K562 (cell line): Measurements from ENCODE around the gene SNU13. TPM values are rescaled to one million over a fixed set of nuclear protein-coding genes. Genes with fewer than 3 reads are reported as not detected.

ENCODE experiments used
- ATAC-seq: fragments of 200-7000 bp; cut with Tn5 transposase; 3 replicates; pipeline ENCODE4 v1.9.1; 2020; ENCODE audit warnings: moderate library complexity
- BruUV-seq: library from RNA; stranded (reverse); fragments of 400-500 nt; replicated peaks from 2 replicates; lab custom pipeline; 2021; lab: Mats Ljungman, UMichigan
- CTCF ChIA-PET: fragments of 300-600 bp; formaldehyde crosslinking; extraction: SDS; loops from one replicate; lab custom pipeline; 2021; ENCODE audit warnings: low intra/inter-chr PET ratio; lab: Yijun Ruan, JAX
- POLR2A ChIA-PET: fragments of 300-600, 350-650 bp; sonication (Branson Sonifier 250); formaldehyde crosslinking; extraction: SDS; loops from one replicate; lab custom pipeline; 2021; ENCODE audit warnings: antibody characterized with exemption, inconsistent platforms; lab: Yijun Ruan, JAX
- DNase-seq, 4 experiments: peaks; one replicate each; pipeline versions ENCODE4 v3.0.0 to v3.0.0-alpha.2; 2011 to 2018; ENCODE audit warnings: low spot score in 3 of 4, mixed read lengths in 3 of 4; ENCODE audit errors: extremely low read depth in 1 of 4
- FAIRE-seq: peaks from 2 replicates; lab custom pipeline; 2011; peaks lifted over from hg19 to GRCh38; lab: Jason Lieb, UNC
- H2AFZ ChIP-seq: 2 replicates; pipeline ENCODE4 v1.6.0; 2011; ENCODE audit warnings: low read depth, low read length, control low read depth, inconsistent platforms
- H3K27ac ChIP-seq: fragments of 200-600 bp; 3 replicates; pipeline ENCODE4 v1.8.0; 2011; ENCODE audit warnings: low read depth, mild to moderate bottlenecking, control low read depth, inconsistent platforms, low read length, moderate library complexity, mixed read lengths; ENCODE audit errors: extremely low read depth
- H3K27me3 ChIP-seq, 2 experiments: fragments of 300-600 bp in 1 of 2; 2 replicates in 1 of 2; 3 replicates in 1 of 2; pipeline versions ENCODE4 v1.6.0 to v1.8.0; 2011; ENCODE audit warnings: inconsistent platforms in 2 of 2, low read length in 2 of 2, mild to moderate bottlenecking in 1 of 2, mixed read lengths in 1 of 2, moderate library complexity in 1 of 2; ENCODE audit not compliant: control insufficient read depth in 2 of 2, insufficient read depth in 2 of 2
- H3K36me3 ChIP-seq: fragments of 300-600 bp; 3 replicates; pipeline ENCODE4 v1.8.0; 2011; ENCODE audit warnings: mild to moderate bottlenecking, low read length, inconsistent platforms; ENCODE audit not compliant: control insufficient read depth, insufficient read depth
- H3K4me1 ChIP-seq, 2 experiments: fragments of 200-600 bp in 1 of 2; replicated peaks in 1 of 2; 2 replicates in 1 of 2; 3 replicates in 1 of 2; pipeline versions ENCODE4 v1.5.1 to v1.8.0; 2011; ENCODE audit warnings: inconsistent platforms in 2 of 2, low read length in 2 of 2, mild to moderate bottlenecking in 1 of 2, mixed read lengths in 1 of 2, moderate library complexity in 1 of 2; ENCODE audit not compliant: control insufficient read depth in 2 of 2, insufficient read depth in 2 of 2
- H3K4me2 ChIP-seq: 2 replicates; pipeline ENCODE4 v1.6.1; 2011; ENCODE audit warnings: low read length, control low read depth, inconsistent platforms, mixed read lengths; ENCODE audit not compliant: insufficient read depth
- H3K4me3 ChIP-seq: fragments of 200-600 bp; sonication (generic), shearing (Covaris generic); 2 replicates; pipeline ENCODE4 v1.5.1; 2016; ENCODE audit warnings: control low read depth, inconsistent platforms
- H3K79me2 ChIP-seq: fragments of 200-600 bp; 3 replicates; pipeline ENCODE4 v1.8.0; 2011; ENCODE audit warnings: low read length, inconsistent platforms; ENCODE audit not compliant: control insufficient read depth, insufficient read depth
- H3K9ac ChIP-seq, 2 experiments: 2 replicates each; pipeline versions ENCODE4 v1.6.0 to v1.6.1; 2011; ENCODE audit warnings: low read depth in 2 of 2, low read length in 2 of 2, control low read depth in 1 of 2, inconsistent platforms in 1 of 2, mild to moderate bottlenecking in 1 of 2, mixed read lengths in 1 of 2; ENCODE audit not compliant: insufficient read depth in 1 of 2
- H3K9me1 ChIP-seq: one replicate; pipeline ENCODE4 v1.6.0; 2011; ENCODE audit warnings: inconsistent platforms, mild to moderate bottlenecking, low read length, moderate library complexity; ENCODE audit not compliant: control insufficient read depth, insufficient read depth
- H3K9me3 ChIP-seq: replicated peaks from 2 replicates; pipeline ENCODE4 v1.5.1; 2011; ENCODE audit warnings: low read depth, low read length, inconsistent platforms; ENCODE audit not compliant: control insufficient read depth, insufficient read depth
- H4K20me1 ChIP-seq: replicated peaks from 2 replicates; pipeline ENCODE4 v1.6.1; 2011; ENCODE audit warnings: low read length, inconsistent platforms, mixed read lengths; ENCODE audit not compliant: control insufficient read depth, insufficient read depth
- CREB1 ChIP-seq, 2 experiments: sonication (generic) in 1 of 2; formaldehyde crosslinking in 1 of 2; IDR thresholded peaks; 2 replicates each; pipeline versions ENCODE4 v1.6.1 to v1.8.0; 2012 to 2022; ENCODE audit warnings: inconsistent platforms in 1 of 2, mild to moderate bottlenecking in 1 of 2, missing genetic modification reagents in 1 of 2, moderate library complexity in 1 of 2
- MCM7 ChIP-seq, 2 experiments: fragments of 450-650 bp; IDR thresholded peaks; 2 replicates each; pipeline ENCODE4 v1.6.1; 2016 to 2018
- NR2C1 ChIP-seq, 2 experiments: fragments of 450-650 bp; IDR thresholded peaks; 2 replicates each; pipeline ENCODE4 v1.6.1; 2017; ENCODE audit warnings: mild to moderate bottlenecking in 2 of 2, antibody characterized with exemption in 1 of 2, inconsistent platforms in 1 of 2, missing compliant biosample characterization in 1 of 2, missing genetic modification characterization in 1 of 2
- PTRF ChIP-seq: fragments of 450-650 bp; IDR thresholded peaks from 2 replicates; pipeline ENCODE4 v1.6.1; 2016; ENCODE audit warnings: mild to moderate bottlenecking, missing genetic modification characterization, missing compliant biosample characterization
- RAD21 ChIP-seq, 2 experiments: fragments of 250-450 bp in 1 of 2; fragments of 450-650 bp in 1 of 2; sonication (Bioruptor Pico) in 1 of 2; formaldehyde crosslinking in 1 of 2; IDR thresholded peaks in 1 of 2; conservative IDR thresholded peaks in 1 of 2; 2 replicates each; pipeline versions ENCODE4 v1.4.0 to v1.8.0; 2020 to 2022; ENCODE audit warnings: mild to moderate bottlenecking in 2 of 2, moderate library complexity in 1 of 2
- RFX1 ChIP-seq: fragments of 450-650 bp; IDR thresholded peaks from 2 replicates; pipeline ENCODE4 v1.6.1; 2016; ENCODE audit warnings: mild to moderate bottlenecking, moderate library complexity
- SMARCB1 ChIP-seq: IDR thresholded peaks from 2 replicates; pipeline ENCODE4 v1.6.1; 2011; ENCODE audit warnings: improper control_type of control experiment, low read depth; ENCODE audit not compliant: insufficient read length
- SRSF9 ChIP-seq: fragments of 200-400 bp; formaldehyde crosslinking; IDR thresholded peaks from 2 replicates; pipeline ENCODE4 v1.6.1; 2017; ENCODE audit warnings: low read depth, low read length, borderline replicate concordance
- ZNF146 ChIP-seq: IDR thresholded peaks from one replicate; pipeline ENCODE4 v1.6.1; 2018; ENCODE audit warnings: missing compliant biosample characterization; ENCODE audit not compliant: unreplicated experiment
- ZNF253 ChIP-seq: fragments of 250-450 bp; sonication (Bioruptor Pico); conservative IDR thresholded peaks from 2 replicates; pipeline ENCODE4 v1.6.1; 2021; ENCODE audit warnings: mild to moderate bottlenecking
- ZSCAN32 ChIP-seq: fragments of 450-650 bp; formaldehyde crosslinking; IDR thresholded peaks from 2 replicates; pipeline ENCODE4 v1.4.0; 2020; ENCODE audit warnings: mild to moderate bottlenecking, moderate library complexity
- ZZZ3 ChIP-seq: fragments of 450-650 bp; IDR thresholded peaks from 2 replicates; pipeline ENCODE4 v1.6.1; 2016; ENCODE audit warnings: antibody characterized with exemption, mild to moderate bottlenecking, moderate library complexity
- WGBS: fragments of 100-300 bp; shearing (Covaris generic); methylation state at CpG from one replicate; pipeline ENCODE4 v1.1.6; 2016; ENCODE audit warnings: low coverage, mixed read lengths; ENCODE audit not compliant: insufficient coverage; ENCODE audit errors: missing lambda C conversion rate; 5-methylcytosine and 5-hydroxymethylcytosine counted together
- in situ Hi-C: fragments of 300-500 bp; cut with MboI; formaldehyde crosslinking; loops from 4 replicates; pipeline ENCODE4 v1.15.0; 2018; ENCODE audit warnings: inconsistent platforms, mixed read lengths
- intact Hi-C: fragments of 100-400 bp; cut with micrococcal nuclease; formaldehyde crosslinking; loops from 2 replicates; pipeline ENCODE4 v1.14.2; 2022
- polyA plus RNA-seq, 8 experiments: library from polyadenylated mRNA; depleted of rRNA in 4 of 8; stranded (reverse) in 5 of 8; unstranded in 3 of 8; fragments of >200 nt; fragmentation: Nextera tagmentation in 2 of 8; fragmentation: Illumina TruSeq in 1 of 8; extraction: Ambion mirVana in 2 of 8; extraction: Trizol in 1 of 8; gene quantifications; 2 replicates each; pipeline versions ENCODE4 v1.2.1 to v1.2.3, GENCODE V29; 2011 to 2014; ENCODE audit warnings: inconsistent platforms in 1 of 8, missing spikeins in 1 of 8
- total RNA-seq, 7 experiments: library from RNA; depleted of rRNA in 6 of 7; stranded (reverse); fragments of >200 nt in 6 of 7; fragmentation: Illumina TruSeq in 2 of 7; extraction: Trizol in 2 of 7; gene quantifications; 2 replicates each; pipeline versions ENCODE4 v1.2.1 to v1.2.3, GENCODE V29; 2011 to 2021; ENCODE audit warnings: low replicate concordance in 1 of 7
- TF ChIP-seq, protein P1 (sequence below): fragments of 200-400 bp; formaldehyde crosslinking; IDR thresholded peaks from 2 replicates; pipeline ENCODE4 v1.6.1; 2017; ENCODE audit warnings: mild to moderate bottlenecking, low read depth, low read length, moderate library complexity
- TF ChIP-seq, protein P2 (sequence below): fragments of 450-650 bp; conservative IDR thresholded peaks from 2 replicates; pipeline ENCODE4 v1.6.1; 2016; ENCODE audit warnings: missing genetic modification characterization, low read depth, mild to moderate bottlenecking, missing compliant biosample characterization, moderate library complexity
- TF ChIP-seq, protein P3 (sequence below): IDR thresholded peaks from 3 replicates; pipeline ENCODE4 v1.6.1; 2011; ENCODE audit warnings: borderline replicate concordance, mild to moderate bottlenecking, moderate library complexity; ENCODE audit not compliant: insufficient read length; ENCODE audit errors: extremely low read depth

Gene SNU13
- total and polyA plus RNA-seq, 9 of the 15 experiments (the other 6 are each of a cell fraction or from before 2014, with no cell fraction given): 185 to 981 (median 283) TPM

DNA sequence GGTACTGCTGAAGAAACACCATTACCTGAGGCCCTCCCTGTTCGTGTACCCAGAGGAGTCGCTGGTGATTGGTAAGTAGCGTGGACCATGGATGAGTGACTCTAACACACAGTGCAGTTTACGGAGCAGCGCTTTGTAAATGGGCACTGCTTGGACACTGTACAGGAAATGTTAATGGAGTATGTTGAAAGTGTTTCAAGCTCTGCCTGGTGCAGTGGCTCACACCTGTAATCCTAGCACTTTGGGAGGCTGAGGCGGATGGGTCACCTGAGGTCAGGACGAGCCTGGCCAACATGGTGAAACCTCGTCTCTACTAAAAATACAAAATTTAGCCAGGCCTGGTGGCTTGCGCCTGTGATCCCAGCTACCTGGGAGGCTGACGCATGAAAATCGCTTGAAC is 37.8 kb downstream of the SNU13 start:
- H3K9me1 ChIP-seq: no peaks in the 10 kb centered on the region
- no peak overlapping the region for H3K9ac ChIP-seq
- H3K27ac ChIP-seq: no peak overlapping the region
- no peaks in the 10 kb centered on the region for H4K20me1 ChIP-seq
- H3K4me1 ChIP-seq: no peaks in the 10 kb centered on the region
- no peak overlapping the region for H2AFZ ChIP-seq
- CTCF ChIA-PET: no interaction called here
- H3K4me3 ChIP-seq: no peak overlapping the region
- no peak overlapping the region for H3K4me2 ChIP-seq
- no TSS peak for BruUV-seq
- H3K27me3 ChIP-seq: no peaks in the 10 kb centered on the region
- DNase-seq (no peak), FAIRE-seq (no peak), ATAC-seq (no peak)
- no peaks in the 10 kb centered on the region for H3K9me3 ChIP-seq
- in situ Hi-C loops: no loop called here
- WGBS: 95% methylated on average over 11 of the region's 11 CpGs
- H3K79me2 ChIP-seq: peaks cover 3% of the 10 kb centered on the region; the same call in 2 of the 3 replicates
- intact Hi-C loops: no loop called here
- peaks cover 82% of the 10 kb centered on the region for H3K36me3 ChIP-seq
- POLR2A ChIA-PET: interaction anchor here (0.8 to 1.0 kb wide), 2 partner anchors 10 to 16 kb away, joined by 4 to 6 read pairs; no protein-coding TSS in a partner anchor
- TF ChIP-seq RAD21 (CRISPR knock-in tag; conservative IDR thresholded peaks at IDR 0.05 in 1 of 2, IDR thresholded peaks at IDR 0.05 in 1 of 2): no peak
- TF ChIP-seq, protein P1, sequence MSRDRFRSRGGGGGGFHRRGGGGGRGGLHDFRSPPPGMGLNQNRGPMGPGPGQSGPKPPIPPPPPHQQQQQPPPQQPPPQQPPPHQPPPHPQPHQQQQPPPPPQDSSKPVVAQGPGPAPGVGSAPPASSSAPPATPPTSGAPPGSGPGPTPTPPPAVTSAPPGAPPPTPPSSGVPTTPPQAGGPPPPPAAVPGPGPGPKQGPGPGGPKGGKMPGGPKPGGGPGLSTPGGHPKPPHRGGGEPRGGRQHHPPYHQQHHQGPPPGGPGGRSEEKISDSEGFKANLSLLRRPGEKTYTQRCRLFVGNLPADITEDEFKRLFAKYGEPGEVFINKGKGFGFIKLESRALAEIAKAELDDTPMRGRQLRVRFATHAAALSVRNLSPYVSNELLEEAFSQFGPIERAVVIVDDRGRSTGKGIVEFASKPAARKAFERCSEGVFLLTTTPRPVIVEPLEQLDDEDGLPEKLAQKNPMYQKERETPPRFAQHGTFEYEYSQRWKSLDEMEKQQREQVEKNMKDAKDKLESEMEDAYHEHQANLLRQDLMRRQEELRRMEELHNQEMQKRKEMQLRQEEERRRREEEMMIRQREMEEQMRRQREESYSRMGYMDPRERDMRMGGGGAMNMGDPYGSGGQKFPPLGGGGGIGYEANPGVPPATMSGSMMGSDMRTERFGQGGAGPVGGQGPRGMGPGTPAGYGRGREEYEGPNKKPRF: no peak
- TF ChIP-seq ZNF146 (CRISPR knock-in tag): no peak
- TF ChIP-seq PTRF (tag): no peak
- TF ChIP-seq NR2C1 (IDR thresholded peaks at IDR 0.05): no peak
- no peak for TF ChIP-seq NR2C1 (tag; IDR thresholded peaks at IDR 0.05)
- no peak for TF ChIP-seq CREB1 (IDR thresholded peaks at IDR 0.05)
- TF ChIP-seq CREB1 (CRISPR knock-in tag; IDR thresholded peaks at IDR 0.05): no peak
- no peak for TF ChIP-seq SRSF9
- no peak for TF ChIP-seq MCM7 (IDR thresholded peaks at IDR 0.05)
- TF ChIP-seq, protein P2, sequence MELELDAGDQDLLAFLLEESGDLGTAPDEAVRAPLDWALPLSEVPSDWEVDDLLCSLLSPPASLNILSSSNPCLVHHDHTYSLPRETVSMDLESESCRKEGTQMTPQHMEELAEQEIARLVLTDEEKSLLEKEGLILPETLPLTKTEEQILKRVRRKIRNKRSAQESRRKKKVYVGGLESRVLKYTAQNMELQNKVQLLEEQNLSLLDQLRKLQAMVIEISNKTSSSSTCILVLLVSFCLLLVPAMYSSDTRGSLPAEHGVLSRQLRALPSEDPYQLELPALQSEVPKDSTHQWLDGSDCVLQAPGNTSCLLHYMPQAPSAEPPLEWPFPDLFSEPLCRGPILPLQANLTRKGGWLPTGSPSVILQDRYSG (tag): no peak
- TF ChIP-seq, protein P3, sequence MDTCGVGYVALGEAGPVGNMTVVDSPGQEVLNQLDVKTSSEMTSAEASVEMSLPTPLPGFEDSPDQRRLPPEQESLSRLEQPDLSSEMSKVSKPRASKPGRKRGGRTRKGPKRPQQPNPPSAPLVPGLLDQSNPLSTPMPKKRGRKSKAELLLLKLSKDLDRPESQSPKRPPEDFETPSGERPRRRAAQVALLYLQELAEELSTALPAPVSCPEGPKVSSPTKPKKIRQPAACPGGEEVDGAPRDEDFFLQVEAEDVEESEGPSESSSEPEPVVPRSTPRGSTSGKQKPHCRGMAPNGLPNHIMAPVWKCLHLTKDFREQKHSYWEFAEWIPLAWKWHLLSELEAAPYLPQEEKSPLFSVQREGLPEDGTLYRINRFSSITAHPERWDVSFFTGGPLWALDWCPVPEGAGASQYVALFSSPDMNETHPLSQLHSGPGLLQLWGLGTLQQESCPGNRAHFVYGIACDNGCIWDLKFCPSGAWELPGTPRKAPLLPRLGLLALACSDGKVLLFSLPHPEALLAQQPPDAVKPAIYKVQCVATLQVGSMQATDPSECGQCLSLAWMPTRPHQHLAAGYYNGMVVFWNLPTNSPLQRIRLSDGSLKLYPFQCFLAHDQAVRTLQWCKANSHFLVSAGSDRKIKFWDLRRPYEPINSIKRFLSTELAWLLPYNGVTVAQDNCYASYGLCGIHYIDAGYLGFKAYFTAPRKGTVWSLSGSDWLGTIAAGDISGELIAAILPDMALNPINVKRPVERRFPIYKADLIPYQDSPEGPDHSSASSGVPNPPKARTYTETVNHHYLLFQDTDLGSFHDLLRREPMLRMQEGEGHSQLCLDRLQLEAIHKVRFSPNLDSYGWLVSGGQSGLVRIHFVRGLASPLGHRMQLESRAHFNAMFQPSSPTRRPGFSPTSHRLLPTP: no peak
- TF ChIP-seq ZSCAN32 (CRISPR knock-in tag): no peak
- no peak for TF ChIP-seq SMARCB1
- TF ChIP-seq ZZZ3: no peak
- TF ChIP-seq RFX1: no peak
- no peak for TF ChIP-seq ZNF253 (CRISPR knock-in tag)
